HG03097 (cell line): Measurements from ENCODE around the gene ANKLE2.
A peak's percentile ranks its signal among the peaks of the same experiment; 100 is the strongest.

ENCODE experiments used
- ATAC-seq: cut with Tn5 transposase; IDR thresholded peaks from one replicate; pipeline ENCODE4 v1.9.1; 2021; ENCODE audit not compliant: unreplicated experiment, low FRiP score

ANKLE2 gene

DNA sequence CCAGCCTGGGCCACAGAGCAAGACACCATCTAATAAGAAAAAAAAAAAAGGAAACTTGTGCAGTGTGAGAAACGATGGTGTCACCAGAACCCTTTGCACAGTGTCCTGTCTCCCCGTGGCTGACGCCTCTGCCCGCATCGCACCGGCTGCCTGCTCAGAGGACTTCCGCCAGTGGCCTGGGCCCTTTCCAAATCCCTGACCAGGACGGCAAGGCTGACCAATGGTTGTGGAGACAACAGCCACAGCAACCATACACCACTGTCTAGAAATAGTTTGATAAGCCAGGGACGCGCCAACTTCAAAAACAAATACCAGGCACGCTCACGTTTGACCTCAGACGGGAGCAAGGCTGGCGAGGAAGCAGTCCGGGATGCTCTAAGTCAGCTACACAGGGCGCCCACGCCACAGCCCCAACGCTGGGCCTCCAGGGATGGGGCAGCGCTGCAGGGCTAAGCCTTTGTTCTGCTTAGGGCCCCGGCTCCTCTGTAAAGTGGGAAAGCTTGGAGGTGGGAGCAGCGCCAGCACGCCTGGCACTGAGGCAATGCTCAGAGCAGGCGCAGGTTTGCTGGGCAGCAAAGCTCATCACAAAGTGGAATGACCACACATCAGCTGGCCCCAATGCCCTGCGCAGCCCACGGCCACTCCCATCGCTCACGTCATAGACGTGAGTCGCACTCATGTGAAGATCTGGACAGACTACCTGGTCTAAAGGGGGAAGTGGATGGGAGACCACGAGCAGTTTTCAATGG, 38.4 kb downstream of the ANKLE2 start:
- no peak for ATAC-seq

GRCh38 chr12:132720606-132721345, 40.9 kb downstream of the ANKLE2 start:
- ATAC-seq = no peak

DNA sequence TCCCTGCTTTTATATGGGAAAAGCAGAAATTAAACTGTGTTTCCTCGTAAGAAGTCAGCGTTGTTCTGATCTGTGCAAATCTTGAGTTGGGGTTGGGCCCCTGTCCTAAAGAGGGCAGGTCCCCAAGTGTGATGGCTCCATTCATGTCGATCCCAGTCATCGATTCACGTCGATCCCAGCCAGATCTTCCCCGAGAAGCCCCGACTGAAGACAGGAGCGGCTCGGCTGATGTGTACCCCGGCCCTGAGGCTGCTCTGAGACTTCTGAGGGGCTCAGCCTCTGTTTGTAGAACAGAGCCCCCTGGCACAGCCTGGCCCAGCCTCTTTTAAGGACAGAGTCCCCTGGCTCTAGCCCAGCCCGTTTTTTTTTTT, 41.7 kb downstream of the ANKLE2 start:
- ATAC-seq = no peak

GRCh38 chr12:132719141-132719953, 42.3 kb downstream of the ANKLE2 start:
- no peak for ATAC-seq

GRCh38 chr12:132718644-132719043, 43.0 kb downstream of the ANKLE2 start:
- ATAC-seq = no peak

- no peak for ATAC-seq
Observed at GRCh38 chr12:132717531-132718387, 43.9 kb downstream of the ANKLE2 start.

- ATAC-seq = no peak
Observed at GRCh38 chr12:132717011-132717410, 44.6 kb downstream of the ANKLE2 start.

GRCh38 chr12:132716356-132716755, 45.3 kb downstream of the ANKLE2 start:
- ATAC-seq = no peak

DNA sequence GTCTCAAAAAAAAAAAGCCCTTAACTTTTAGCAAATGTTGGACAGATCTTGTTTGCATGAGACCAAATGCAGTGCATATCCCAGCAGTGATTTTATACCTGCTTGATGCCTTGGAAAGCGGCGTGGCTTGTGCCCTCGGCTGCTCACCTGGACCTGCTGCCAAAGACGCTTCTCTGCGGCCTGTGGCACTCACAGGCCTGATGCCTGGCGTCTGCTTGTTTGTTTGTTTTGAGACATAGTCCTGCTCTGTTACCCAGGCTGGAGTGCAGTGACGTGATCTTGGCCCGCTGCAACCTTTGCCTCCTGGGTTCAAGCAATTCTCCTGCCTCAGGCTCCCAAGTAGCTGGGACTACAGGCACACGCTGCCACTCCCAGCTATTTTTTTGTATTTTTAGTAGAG, 45.8 kb downstream of the ANKLE2 start:
- ATAC-seq = no peak

GRCh38 chr12:132713123-132713522, 48.5 kb downstream of the ANKLE2 start:
- no peak for ATAC-seq

DNA sequence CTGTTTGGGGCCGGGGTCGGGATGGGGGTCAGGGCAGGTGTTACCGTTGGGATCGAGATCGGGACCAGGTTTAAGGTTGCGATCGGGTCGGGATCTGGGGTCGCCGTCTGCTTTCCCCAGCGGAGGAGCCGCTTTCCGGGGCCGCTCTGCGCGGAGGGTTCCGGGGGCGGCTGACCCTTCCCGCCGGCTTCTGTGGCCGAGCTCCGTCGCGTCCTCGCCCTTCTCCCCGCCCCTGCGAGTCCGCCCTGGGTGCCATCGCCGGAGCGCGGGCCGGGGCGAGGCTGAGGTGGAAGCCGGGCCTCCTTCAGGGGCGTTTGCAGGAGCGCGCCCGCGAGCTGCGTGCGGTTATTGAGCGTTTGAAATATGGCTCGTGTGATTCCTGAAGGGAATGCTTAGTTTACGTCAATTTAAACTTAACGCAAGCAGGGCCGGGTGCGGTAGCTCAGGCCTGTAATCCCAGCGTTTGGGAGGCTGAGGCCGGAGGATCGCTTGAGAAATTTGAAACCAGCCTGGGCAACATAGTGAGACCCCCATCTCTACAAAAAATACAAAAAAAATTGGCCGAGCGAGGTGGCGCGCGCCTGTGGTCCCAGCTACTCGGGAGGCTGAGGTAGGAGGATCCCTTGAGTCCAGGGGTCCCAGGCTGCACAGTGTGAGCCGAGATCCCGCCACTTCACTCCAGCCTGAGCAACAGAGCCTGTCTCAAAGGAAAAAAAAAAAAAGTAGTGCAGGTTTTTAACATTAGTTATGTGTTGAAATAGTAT, 50.4 kb downstream of the ANKLE2 start:
- peak; percentile 9 for ATAC-seq

DNA sequence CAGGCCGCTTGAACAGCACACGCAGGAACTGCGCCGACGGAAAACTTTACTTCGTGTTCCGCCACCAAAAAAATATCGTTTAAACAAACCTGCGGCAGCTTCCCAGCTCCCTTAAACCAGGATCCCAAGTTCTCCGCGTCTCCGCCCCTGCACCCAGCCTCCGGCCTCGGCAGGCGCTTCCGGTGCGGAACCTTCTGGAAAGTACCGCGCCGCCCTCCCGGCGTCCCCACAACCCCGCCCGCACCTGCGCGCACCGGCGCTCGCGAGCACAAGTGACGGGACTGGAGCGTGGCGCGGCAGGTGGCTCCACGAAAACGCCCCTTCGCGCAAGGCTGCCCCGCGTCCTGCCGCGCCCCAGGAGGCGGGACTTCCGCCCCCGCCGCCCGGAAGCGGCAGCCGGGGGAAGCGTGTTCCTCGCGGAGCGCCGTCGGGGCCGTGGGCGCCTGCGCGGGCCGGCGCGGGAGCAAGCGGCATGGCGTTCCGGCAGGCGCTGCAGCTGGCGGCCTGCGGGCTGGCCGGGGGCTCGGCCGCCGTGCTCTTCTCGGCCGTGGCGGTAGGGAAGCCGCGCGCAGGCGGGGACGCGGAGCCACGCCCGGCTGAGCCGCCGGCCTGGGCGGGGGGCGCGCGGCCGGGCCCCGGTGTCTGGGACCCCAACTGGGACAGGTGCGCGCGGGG, 51.1 kb downstream of the ANKLE2 start, which contains the start of gene PGAM5:
TSS of gene PGAM5 (plus strand) at position 438 of the 675 bp plus-strand sequence. CDS start at position 473, 35 bp downstream.
- peak; percentile 84 for ATAC-seq

DNA sequence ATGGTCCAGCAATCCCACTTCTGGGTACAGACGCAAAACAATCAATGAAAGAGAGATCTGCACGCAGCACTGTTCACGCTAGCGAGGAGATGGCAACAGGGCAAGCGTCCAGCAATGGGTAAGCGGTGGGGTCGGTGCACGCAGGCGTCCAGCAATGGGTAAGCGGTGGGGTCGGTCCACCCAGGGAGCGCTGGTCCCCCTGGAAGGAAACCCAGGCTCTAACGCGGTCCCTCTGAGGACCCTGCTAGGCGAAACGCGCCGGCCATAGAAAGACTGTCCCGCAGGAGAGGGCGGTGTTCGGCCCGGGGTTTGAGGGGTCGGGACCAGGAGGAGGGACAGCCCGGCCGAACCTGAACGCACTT, 51.6 kb downstream of the ANKLE2 start:
- ATAC-seq = peak; percentile 16

DNA sequence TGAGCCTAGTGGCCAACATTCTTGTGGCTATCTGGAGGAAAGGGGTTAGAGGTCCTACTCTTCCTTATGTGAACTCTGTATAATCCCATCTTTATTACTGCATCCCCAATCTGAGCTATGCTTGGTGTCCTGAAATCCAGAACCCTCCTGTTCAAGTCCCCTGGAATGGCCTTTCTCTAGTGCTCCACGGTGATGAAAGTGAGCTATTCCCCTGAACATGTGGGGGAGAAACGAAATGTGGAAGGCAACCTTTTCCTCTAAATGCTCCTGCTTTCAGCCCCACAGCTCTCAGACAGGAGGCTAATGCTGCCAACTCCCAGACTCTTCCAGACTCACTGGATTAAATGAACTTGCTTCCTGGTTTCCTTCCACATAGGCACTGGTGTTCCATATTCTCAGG, 53.5 kb downstream of the ANKLE2 start:
- ATAC-seq = no peak

GRCh38 chr12:132707241-132707640, 54.4 kb downstream of the ANKLE2 start:
- ATAC-seq = no peak

- no peak for ATAC-seq
Observed at GRCh38 chr12:132703641-132704040, 58.0 kb downstream of the ANKLE2 start.

- no peak for ATAC-seq
Observed at GRCh38 chr12:132702640-132703039, 59.0 kb downstream of the ANKLE2 start.

DNA sequence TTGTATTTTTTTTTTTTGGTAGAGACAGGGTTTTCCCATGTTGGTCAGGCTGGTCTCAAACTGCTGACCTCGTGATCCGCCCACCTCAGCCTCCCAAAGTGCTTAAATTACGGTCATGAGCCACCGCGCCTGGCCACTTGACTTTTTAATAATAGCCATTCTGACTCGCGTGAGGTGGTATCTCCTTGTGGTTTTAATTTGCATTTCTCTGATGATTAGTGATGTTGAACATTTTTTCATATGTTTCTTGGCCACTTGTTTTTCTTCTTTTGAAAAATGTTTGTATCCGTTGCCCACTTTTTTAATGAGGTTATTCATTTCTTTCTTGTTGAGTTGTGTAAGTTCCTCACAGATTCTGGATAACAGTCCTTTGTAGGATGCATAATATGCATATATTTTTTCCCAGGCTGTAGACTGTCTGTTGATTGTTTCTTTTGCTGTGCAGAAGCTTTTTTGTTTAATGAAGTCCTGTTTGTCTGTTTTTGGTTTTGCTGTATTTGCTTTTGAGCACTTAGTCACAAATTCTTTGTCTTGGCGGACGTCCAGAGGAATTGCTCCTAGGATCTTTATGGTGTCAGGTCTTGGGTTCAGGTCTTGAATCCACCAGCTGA, 61.3 kb downstream of the ANKLE2 start:
- ATAC-seq = no peak

- no peak for ATAC-seq
Observed at GRCh38 chr12:132698341-132698740, 63.3 kb downstream of the ANKLE2 start.
